HCT116 (cell line): ENCODE measurements around the gene CLDN9. TPM values are rescaled to one million over a fixed set of nuclear protein-coding genes. Genes with fewer than 3 reads are reported as not detected.

Source experiments
- ATAC-seq: fragments of 200-7000 bp; cut with Tn5 transposase; 2 replicates; pipeline ENCODE4 v1.9.1; 2020; ENCODE audit warnings: mild to moderate bottlenecking, moderate library complexity
- BruUV-seq: library from RNA; stranded (reverse); fragments of 400-500 nt; replicated peaks from 2 replicates; lab custom pipeline; 2021; lab: Mats Ljungman, UMichigan
- CTCF ChIA-PET: fragments of 300-600 bp; sonication (Branson Sonifier 250); formaldehyde crosslinking; loops from one replicate; lab custom pipeline; 2021; ENCODE audit warnings: antibody characterized with exemption; lab: Charles Lee
- POLR2A ChIA-PET: fragments of 300-600, 350-600 bp; sonication (Branson Sonifier 250); formaldehyde crosslinking; loops from one replicate; lab custom pipeline; 2021; ENCODE audit warnings: antibody characterized with exemption; lab: Charles Lee
- RAD21 ChIA-PET, 2 experiments: fragments of 300-600 bp; sonication (Branson Sonifier 250); formaldehyde crosslinking; loops; one replicate each; lab custom pipeline; 2023; ENCODE audit warnings: low total read pairs in 2 of 2; ENCODE audit not compliant: uncharacterized antibody in 2 of 2, unreplicated experiment in 2 of 2, low non-redundant PET in 1 of 2; lab: Charles Lee
- DNase-seq: peaks from one replicate; pipeline ENCODE4 v3.0.0-alpha.2; 2010; ENCODE audit warnings: low read depth, low spot score
- H2AFZ ChIP-seq: fragments of 200-600 bp; shearing (Covaris generic), sonication (generic); 2 replicates; pipeline ENCODE4 v1.6.1; 2017; ENCODE audit warnings: low read depth, mixed run types, mixed read lengths, antibody characterized with exemption, low read length; ENCODE audit not compliant: poor library complexity, severe bottlenecking
- H3K27ac ChIP-seq: 2 replicates; pipeline ENCODE4 v1.5.1; 2012; ENCODE audit warnings: low read depth, low read length
- H3K27me3 ChIP-seq: fragments of 200-600 bp; sonication (generic); 2 replicates; pipeline ENCODE4 v1.6.1; 2016; ENCODE audit warnings: mixed run types, low read length, mixed read lengths; ENCODE audit not compliant: insufficient read depth
- H3K36me3 ChIP-seq, 2 experiments: fragments of 200-500 bp in 1 of 2; fragments of 200-600 bp in 1 of 2; sonication (Bioruptor generic) in 1 of 2; sonication (generic) in 1 of 2; 2 replicates each; pipeline versions ENCODE4 v1.5.1 to v1.6.1; 2014 to 2016; ENCODE audit warnings: low read length in 2 of 2, inconsistent platforms in 1 of 2, mixed read lengths in 1 of 2, mixed run types in 1 of 2; ENCODE audit not compliant: insufficient read depth in 2 of 2, control insufficient read depth in 1 of 2
- H3K4me1 ChIP-seq, 2 experiments: fragments of 200-600 bp in 1 of 2; sonication (generic) in 1 of 2; 2 replicates each; pipeline versions ENCODE4 v1.5.1 to v1.6.1; 2012 to 2017; ENCODE audit warnings: low read length in 2 of 2, inconsistent platforms in 1 of 2, mild to moderate bottlenecking in 1 of 2, mixed read lengths in 1 of 2, mixed run types in 1 of 2, moderate library complexity in 1 of 2; ENCODE audit not compliant: insufficient read depth in 2 of 2, control insufficient read depth in 1 of 2
- H3K4me2 ChIP-seq: fragments of 200-600 bp; sonication (generic); 2 replicates; pipeline ENCODE4 v1.6.1; 2017; ENCODE audit warnings: mixed run types, low read length, mixed read lengths
- H3K4me3 ChIP-seq, 2 experiments: fragments of 200-600 bp in 1 of 2; sonication (generic) in 1 of 2; replicated peaks in 1 of 2; 2 replicates each; pipeline ENCODE4 v1.5.1; 2011 to 2016; ENCODE audit warnings: low read length in 2 of 2, control low read depth in 1 of 2, low read depth in 1 of 2, mild to moderate bottlenecking in 1 of 2, mixed read lengths in 1 of 2, mixed run types in 1 of 2
- H3K79me2 ChIP-seq: fragments of 200-600 bp; sonication (generic); 2 replicates; pipeline ENCODE4 v1.6.1; 2017; ENCODE audit warnings: mild to moderate bottlenecking, mixed run types, low read length, moderate library complexity, mixed read lengths; ENCODE audit not compliant: insufficient read depth
- H3K9ac ChIP-seq: fragments of 200-600 bp; sonication (generic); 2 replicates; pipeline ENCODE4 v1.6.1; 2016; ENCODE audit warnings: low read length, mixed read lengths
- H3K9me2 ChIP-seq: fragments of 200-600 bp; sonication (generic), shearing (Covaris generic); 2 replicates; pipeline ENCODE4 v1.6.1; 2017; ENCODE audit warnings: mixed run types, mild to moderate bottlenecking, moderate library complexity; ENCODE audit not compliant: insufficient read depth
- H3K9me3 ChIP-seq, 2 experiments: fragments of 200-500 bp in 1 of 2; fragments of 200-600 bp in 1 of 2; sonication (Bioruptor generic) in 1 of 2; sonication (generic) in 1 of 2; 2 replicates each; pipeline ENCODE4 v1.6.1; 2014 to 2017; ENCODE audit warnings: low read length in 2 of 2, mixed read lengths in 2 of 2, inconsistent platforms in 1 of 2, low read depth in 1 of 2, mild to moderate bottlenecking in 1 of 2, mixed run types in 1 of 2, moderate library complexity in 1 of 2; ENCODE audit not compliant: control insufficient read depth in 1 of 2, insufficient read depth in 1 of 2
- H4K20me1 ChIP-seq: fragments of 200-600 bp; sonication (generic), shearing (Covaris generic); 2 replicates; pipeline ENCODE4 v1.6.1; 2017; ENCODE audit warnings: mixed run types, mild to moderate bottlenecking, moderate library complexity; ENCODE audit not compliant: insufficient read depth
- ATF3 ChIP-seq: IDR thresholded peaks from 2 replicates; pipeline ENCODE4 v1.6.1; 2012
- CBX3 ChIP-seq: IDR thresholded peaks from 2 replicates; pipeline ENCODE4 v1.6.1; 2012; ENCODE audit warnings: low read depth
- CTCF ChIP-seq, 3 experiments: fragments of 200-600 bp in 1 of 3; sonication (generic) in 1 of 3; IDR thresholded peaks in 2 of 3; conservative IDR thresholded peaks in 1 of 3; 2 replicates each; pipeline ENCODE4 v1.5.1; 2012 to 2017; ENCODE audit warnings: low read depth in 2 of 3, low read length in 2 of 3, antibody characterized with exemption in 1 of 3, borderline replicate concordance in 1 of 3, control low read depth in 1 of 3, mild to moderate bottlenecking in 1 of 3, mixed read lengths in 1 of 3, mixed run types in 1 of 3, moderate library complexity in 1 of 3; ENCODE audit not compliant: insufficient read depth in 1 of 3
- EGR1 ChIP-seq: IDR thresholded peaks from 2 replicates; pipeline ENCODE4 v1.6.1; 2012; ENCODE audit warnings: low read depth
- ELF1 ChIP-seq: IDR thresholded peaks from 2 replicates; pipeline ENCODE4 v1.6.1; 2012; ENCODE audit warnings: low read depth, borderline replicate concordance
- EZH2 ChIP-seq: fragments of 200-600 bp; sonication (generic); IDR thresholded peaks from 2 replicates; pipeline ENCODE4 v1.6.1; 2017; ENCODE audit warnings: antibody characterized with exemption, mixed run types
- EZH2phosphoT487 ChIP-seq: fragments of 200-600 bp; IDR thresholded peaks from 2 replicates; pipeline ENCODE4 v1.6.1; 2018; ENCODE audit warnings: antibody characterized with exemption, borderline replicate concordance
- JUND ChIP-seq: IDR thresholded peaks from 2 replicates; pipeline ENCODE4 v1.6.1; 2012
- POLR2A ChIP-seq: IDR thresholded peaks from 2 replicates; pipeline ENCODE4 v1.7.0; 2011; ENCODE audit warnings: borderline replicate concordance; ENCODE audit not compliant: insufficient read depth, insufficient read length; ENCODE audit errors: extremely low read depth
- POLR2AphosphoS5 ChIP-seq: IDR thresholded peaks from 2 replicates; pipeline ENCODE4 v1.6.1; 2011; ENCODE audit warnings: mild to moderate bottlenecking, low read depth, low read length, moderate library complexity
- RAD21 ChIP-seq: IDR thresholded peaks from 2 replicates; pipeline ENCODE4 v1.6.1; 2012; ENCODE audit warnings: low read depth, mild to moderate bottlenecking
- REST ChIP-seq: IDR thresholded peaks from 2 replicates; pipeline ENCODE4 v1.6.1; 2012; ENCODE audit warnings: low read depth
- SIN3A ChIP-seq: IDR thresholded peaks from 2 replicates; pipeline ENCODE4 v1.6.1; 2012; ENCODE audit warnings: low read depth
- SP1 ChIP-seq: IDR thresholded peaks from 2 replicates; pipeline ENCODE4 v1.6.1; 2012; ENCODE audit warnings: low read depth
- SRF ChIP-seq: IDR thresholded peaks from 2 replicates; pipeline ENCODE4 v1.6.1; 2012; ENCODE audit warnings: low read depth
- TCF7L2 ChIP-seq: IDR thresholded peaks from 2 replicates; pipeline ENCODE4 v1.7.0; 2011; ENCODE audit warnings: borderline replicate concordance, inconsistent platforms; ENCODE audit not compliant: insufficient read depth, insufficient read length; ENCODE audit errors: extremely low read depth
- ZFX ChIP-seq: fragments of 450-650 bp; IDR thresholded peaks from 2 replicates; pipeline ENCODE4 v1.6.1; 2017
- ZNF274 ChIP-seq: fragments of 200-500 bp; sonication (Bioruptor generic); IDR thresholded peaks from 2 replicates; pipeline ENCODE4 v1.6.1; 2014; ENCODE audit warnings: mild to moderate bottlenecking, low read depth, low read length, inconsistent platforms
- intact Hi-C: fragments of 100-400 bp; cut with micrococcal nuclease; formaldehyde crosslinking; loops from 2 replicates; pipeline ENCODE4 v1.10.0; 2022
- total RNA-seq: library from RNA; stranded (reverse); gene quantifications from one replicate; pipeline ENCODE4 v1.2.1, GENCODE V29; 2021; ENCODE audit not compliant: unreplicated experiment

Gene CLDN9
- total RNA-seq, 1 experiment from 2014 or later = 0.76 TPM

GRCh38 chr16:3035289-3035971 is 22.7 kb downstream of the CLDN9 start:
- Histone ChIP-seq H3K27ac (no peak overlapping the region; the same call in 1 of the 2 replicates), H3K79me2 (no peaks in the 10 kb centered on the region), H3K9ac (peak overlapping the region; percentile 75), H3K9me3 (no peaks in the 10 kb centered on the region), H4K20me1 (no peaks in the 10 kb centered on the region), H2AFZ (no peak overlapping the region), H3K27me3 (no peaks in the 10 kb centered on the region), H3K4me2 (peak overlapping the region; percentile 95), H3K9me2 (no peaks in the 10 kb centered on the region), H3K4me3 (peak overlapping the region; percentile 61 to 76), H3K36me3 (no peaks in the 10 kb centered on the region), H3K4me1 (peaks cover 14 to 54% of the 10 kb centered on the region in 2 experiments)
- TF ChIP-seq TCF7L2 (no peak), ZNF274 (no peak), REST (no peak), ZFX (no peak), CBX3 (no peak), EZH2 (no peak), CTCF (IDR thresholded peaks at IDR 0.05 in 2 of 3, conservative IDR thresholded peaks at IDR 0.05 in 1 of 3; ENCODE audit: borderline replicate concordance in 1 of 3, insufficient read depth in 1 of 3, low read depth in 2 of 3, low read length in 2 of 3) (no peak), POLR2AphosphoS5 (no peak), EGR1 (no peak), ELF1 (no peak), SP1 (no peak), SIN3A (no peak), JUND (no peak), RAD21 (no peak), EZH2phosphoT487 (no peak), POLR2A (no peak), ATF3 (no peak), SRF (no peak)
- ChIA-PET RAD21 (no interaction called here), CTCF (interaction anchor here (1.1 to 1.5 kb wide), 2 partner anchors 8 to 15 kb away, joined by 3 read pairs; partner anchors contain the start of gene TNFRSF12A), POLR2A (interaction anchor here (1.0 kb wide), 1 partner anchor 15 kb away, joined by 3 read pairs; no protein-coding TSS in a partner anchor)
- intact Hi-C loops = no loop called here
- no peak for DNase-seq
- BruUV-seq = no TSS peak
- ATAC-seq = no peak
